ACC112 (cell line): ENCODE measurements around the gene B4GALNT4.

Experiments
- H2AFZ ChIP-seq: fragments of 200-600 bp; sonication (generic); one replicate; pipeline ENCODE4 v1.6.0; 2017; ENCODE audit warnings: antibody characterized with exemption, low read length; ENCODE audit not compliant: unreplicated experiment
- H3K27ac ChIP-seq: fragments of 200-600 bp; sonication (generic); 2 replicates; pipeline ENCODE4 v1.5.1; 2014; ENCODE audit warnings: low read depth, mild to moderate bottlenecking, antibody characterized with exemption, low read length, moderate library complexity
- H3K27me3 ChIP-seq: fragments of 200-600 bp; sonication (generic); 2 replicates; pipeline ENCODE4 v1.6.1; 2014; ENCODE audit warnings: mild to moderate bottlenecking, antibody characterized with exemption, low read length, moderate library complexity, mixed read lengths; ENCODE audit not compliant: insufficient read depth
- H3K36me3 ChIP-seq: fragments of 200-600 bp; sonication (generic); 2 replicates; pipeline ENCODE4 v1.6.1; 2016; ENCODE audit warnings: mild to moderate bottlenecking, antibody characterized with exemption, low read length, moderate library complexity, mixed read lengths; ENCODE audit not compliant: insufficient read depth
- H3K4me1 ChIP-seq: fragments of 200-600 bp; sonication (generic); one replicate; pipeline ENCODE4 v1.6.1; 2016; ENCODE audit warnings: low read length, mixed read lengths; ENCODE audit not compliant: insufficient read depth, unreplicated experiment, control insufficient read depth
- H3K4me3 ChIP-seq: fragments of 200-600 bp; sonication (generic); 2 replicates; pipeline ENCODE4 v1.5.1; 2014; ENCODE audit warnings: mild to moderate bottlenecking, low read depth, low read length
- H3K79me2 ChIP-seq: fragments of 200-600 bp; sonication (generic); one replicate; pipeline ENCODE4 v1.6.0; 2016; ENCODE audit warnings: low read length; ENCODE audit not compliant: control insufficient read depth, unreplicated experiment, insufficient read depth

The B4GALNT4 gene

GRCh38 chr11:391117-392017 lies 22.1 kb downstream of the B4GALNT4 start:
- no peak overlapping the region for H2AFZ ChIP-seq
- no peaks in the 10 kb centered on the region for H3K27me3 ChIP-seq
- H3K27ac ChIP-seq = no peak overlapping the region
- no peak overlapping the region for H3K4me3 ChIP-seq
- no peaks in the 10 kb centered on the region for H3K36me3 ChIP-seq
- H3K79me2 ChIP-seq = no peaks in the 10 kb centered on the region
- peaks cover 32% of the 10 kb centered on the region for H3K4me1 ChIP-seq

GRCh38 chr11:392102-392777 lies 22.9 kb downstream of the B4GALNT4 start:
- no peak overlapping the region for H3K27ac ChIP-seq

GRCh38 chr11:393219-394033 lies 24.1 kb downstream of the B4GALNT4 start:
- H3K27me3 ChIP-seq = no peaks in the 10 kb centered on the region
- peak overlapping the region; percentile 30 for H3K27ac ChIP-seq
- no peak overlapping the region for H3K4me3 ChIP-seq
- no peak overlapping the region for H2AFZ ChIP-seq
- no peaks in the 10 kb centered on the region for H3K79me2 ChIP-seq
- peaks cover 39% of the 10 kb centered on the region for H3K4me1 ChIP-seq
- H3K36me3 ChIP-seq = no peaks in the 10 kb centered on the region

More at GRCh38 chr11:392102-392777, 22.9 kb downstream of the B4GALNT4 start:
- Histone ChIP-seq H2AFZ (no peak overlapping the region), H3K27me3 (no peaks in the 10 kb centered on the region), H3K79me2 (no peaks in the 10 kb centered on the region), H3K4me3 (no peak overlapping the region), H3K4me1 (peaks cover 39% of the 10 kb centered on the region), H3K36me3 (no peaks in the 10 kb centered on the region)

- Histone ChIP-seq H3K4me3 (0 out of 2 replicates have a peak within 1 kb of the TSS, but pooled peaks have one; percentile 49), H3K27ac (peak within 1 kb of the TSS; percentile 30), H3K27me3 (no peaks in the 10 kb centered on the region), H3K4me1 (peaks cover 39% of the 10 kb centered on the region), H2AFZ (no peak within 1 kb of the TSS), H3K79me2 (no peaks in the 10 kb centered on the region), H3K36me3 (no peaks in the 10 kb centered on the region)
Measured at GRCh38 chr11:394034-394857, 24.9 kb downstream of the B4GALNT4 start, which contains the start of gene PKP3. TSS of gene PKP3 (plus strand) at chr11:394209. CDS start at chr11:394293, 84 bp downstream.

- H2AFZ ChIP-seq = no peak overlapping the region
- no peak overlapping the region for H3K4me3 ChIP-seq
- H3K27ac ChIP-seq = no peak overlapping the region
Measured at GRCh38 chr11:394858-395655, 25.8 kb downstream of the B4GALNT4 start.

GRCh38 chr11:395866-396265 lies 26.6 kb downstream of the B4GALNT4 start:
- H3K27ac ChIP-seq = no peak overlapping the region
- H3K27me3 ChIP-seq = no peaks in the 10 kb centered on the region
- H3K79me2 ChIP-seq = no peaks in the 10 kb centered on the region
- H3K4me1 ChIP-seq = peaks cover 39% of the 10 kb centered on the region
- H3K36me3 ChIP-seq = no peaks in the 10 kb centered on the region
- H2AFZ ChIP-seq = no peak overlapping the region
- H3K4me3 ChIP-seq = no peak overlapping the region

More at GRCh38 chr11:394858-395655, 25.8 kb downstream of the B4GALNT4 start:
- Histone ChIP-seq H3K79me2 (no peaks in the 10 kb centered on the region), H3K27me3 (no peaks in the 10 kb centered on the region), H3K36me3 (no peaks in the 10 kb centered on the region), H3K4me1 (peaks cover 39% of the 10 kb centered on the region)

- Histone ChIP-seq H3K27me3 (no peaks in the 10 kb centered on the region), H3K4me3 (peak overlapping the region; percentile 76), H3K79me2 (no peaks in the 10 kb centered on the region), H2AFZ (peak overlapping the region; percentile 93), H3K27ac (no peak overlapping the region), H3K4me1 (peaks cover 39% of the 10 kb centered on the region), H3K36me3 (no peaks in the 10 kb centered on the region)
Measured at GRCh38 chr11:396511-396947, 27.2 kb downstream of the B4GALNT4 start.

GRCh38 chr11:396948-397548 lies 27.7 kb downstream of the B4GALNT4 start:
- Histone ChIP-seq H3K27me3 (no peaks in the 10 kb centered on the region), H2AFZ (peak overlapping the region; percentile 93), H3K4me3 (peak overlapping the region; percentile 76), H3K4me1 (peaks cover 39% of the 10 kb centered on the region), H3K27ac (no peak overlapping the region), H3K36me3 (no peaks in the 10 kb centered on the region), H3K79me2 (no peaks in the 10 kb centered on the region)

GRCh38 chr11:398826-399225 lies 29.5 kb downstream of the B4GALNT4 start:
- Histone ChIP-seq H3K27me3 (no peaks in the 10 kb centered on the region), H3K79me2 (no peaks in the 10 kb centered on the region), H3K36me3 (no peaks in the 10 kb centered on the region), H3K4me1 (peaks cover 26% of the 10 kb centered on the region), H3K27ac (no peak overlapping the region), H3K4me3 (no peak overlapping the region), H2AFZ (no peak overlapping the region)
